ENCODE data around the gene NEGR1. TPM values are rescaled to one million over a fixed set of nuclear protein-coding genes. Genes with fewer than 3 reads are reported as not detected.

NEGR1 gene
- total and polyA plus RNA-seq, 9 of the 15 experiments (the other 6 are each of a cell fraction or from before 2014, with no cell fraction given): not detected

DNA sequence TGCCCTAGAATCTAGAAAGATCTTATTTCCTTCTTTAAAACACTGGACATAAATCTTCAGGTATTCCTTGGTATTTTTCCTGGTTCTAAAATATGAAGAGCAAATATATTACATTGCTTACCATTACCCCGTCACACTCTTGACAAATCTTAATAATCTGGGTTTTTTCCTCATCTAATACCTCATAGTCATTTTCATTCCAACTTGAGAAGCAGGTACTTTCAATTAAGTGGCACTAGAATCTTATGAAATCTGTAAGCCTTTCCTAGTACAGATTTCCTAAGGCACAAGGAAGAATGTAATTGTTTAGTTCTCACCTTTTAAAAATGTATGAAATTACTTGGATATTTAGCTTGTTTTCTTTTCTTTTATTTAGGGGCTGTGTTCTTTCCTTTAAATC lies 720.0 kb downstream of the NEGR1 start (continued):
- TF ChIP-seq POLR2AphosphoS5 (IDR thresholded peaks at IDR 0.05; ENCODE audit: control insufficient read depth, insufficient read depth, low read depth, low read length) (no peak), ZNF263 (CRISPR knock-in tag; IDR thresholded peaks at IDR 0.05; ENCODE audit: borderline replicate concordance) (no peak), KLF16 (IDR thresholded peaks at IDR 0.05) (no peak), NFE2L1 (tag; IDR thresholded peaks at IDR 0.05; ENCODE audit: borderline replicate concordance, low read depth) (no peak)
- TF ChIP-seq, protein P1, sequence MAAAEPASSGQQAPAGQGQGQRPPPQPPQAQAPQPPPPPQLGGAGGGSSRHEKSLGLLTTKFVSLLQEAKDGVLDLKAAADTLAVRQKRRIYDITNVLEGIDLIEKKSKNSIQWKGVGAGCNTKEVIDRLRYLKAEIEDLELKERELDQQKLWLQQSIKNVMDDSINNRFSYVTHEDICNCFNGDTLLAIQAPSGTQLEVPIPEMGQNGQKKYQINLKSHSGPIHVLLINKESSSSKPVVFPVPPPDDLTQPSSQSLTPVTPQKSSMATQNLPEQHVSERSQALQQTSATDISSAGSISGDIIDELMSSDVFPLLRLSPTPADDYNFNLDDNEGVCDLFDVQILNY (CRISPR knock-in tag; IDR thresholded peaks at IDR 0.05): no peak
- TF ChIP-seq, protein P2, sequence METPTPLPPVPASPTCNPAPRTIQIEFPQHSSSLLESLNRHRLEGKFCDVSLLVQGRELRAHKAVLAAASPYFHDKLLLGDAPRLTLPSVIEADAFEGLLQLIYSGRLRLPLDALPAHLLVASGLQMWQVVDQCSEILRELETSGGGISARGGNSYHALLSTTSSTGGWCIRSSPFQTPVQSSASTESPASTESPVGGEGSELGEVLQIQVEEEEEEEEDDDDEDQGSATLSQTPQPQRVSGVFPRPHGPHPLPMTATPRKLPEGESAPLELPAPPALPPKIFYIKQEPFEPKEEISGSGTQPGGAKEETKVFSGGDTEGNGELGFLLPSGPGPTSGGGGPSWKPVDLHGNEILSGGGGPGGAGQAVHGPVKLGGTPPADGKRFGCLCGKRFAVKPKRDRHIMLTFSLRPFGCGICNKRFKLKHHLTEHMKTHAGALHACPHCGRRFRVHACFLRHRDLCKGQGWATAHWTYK (CRISPR knock-in tag; IDR thresholded peaks at IDR 0.05): no peak

DNA sequence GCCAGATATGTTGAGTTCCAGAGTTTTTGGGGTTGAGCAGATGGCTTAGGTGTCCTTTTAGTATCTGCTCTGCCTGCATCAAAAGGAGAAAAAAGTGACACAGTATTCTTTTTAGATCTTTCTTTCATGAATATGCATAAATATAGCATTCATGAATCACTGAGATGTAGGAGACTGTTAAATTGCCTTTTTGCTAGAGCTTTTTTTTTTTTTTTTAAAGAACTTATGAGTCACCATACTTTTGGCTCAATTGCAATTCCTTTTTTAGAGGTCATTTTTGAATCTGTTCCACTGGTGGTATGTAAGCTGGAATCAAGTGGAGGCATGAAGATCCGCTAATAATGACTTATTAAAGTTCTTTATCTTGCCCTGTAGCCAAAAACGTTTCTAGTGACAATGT lies 720.6 kb downstream of the NEGR1 start:
- DNase-seq (ENCODE audit: extremely low read depth in 1 of 4, low spot score in 3 of 4) (no peak), ATAC-seq (no peak), FAIRE-seq (no peak)
- in situ Hi-C loops (cut with MboI): no loop called here
- 0% methylated on average over 2 of the region's 2 CpGs for WGBS (ENCODE audit: insufficient coverage, low coverage, missing lambda C conversion rate)
- no peaks in the 10 kb centered on the region for H3K4me1 ChIP-seq (replicated peaks in 1 of 2; ENCODE audit: control insufficient read depth in 2 of 2, insufficient read depth in 2 of 2, low read length in 2 of 2)
- no peaks in the 10 kb centered on the region for H3K27me3 ChIP-seq (ENCODE audit: control insufficient read depth in 2 of 2, insufficient read depth in 2 of 2, low read length in 2 of 2)
- BruUV-seq (replicated peaks): no TSS peak
- no peaks in the 10 kb centered on the region for H3K79me2 ChIP-seq (ENCODE audit: control insufficient read depth, insufficient read depth, low read length)
- intact Hi-C loops (cut with micrococcal nuclease): no loop called here
- no peaks in the 10 kb centered on the region for H4K20me1 ChIP-seq (replicated peaks; ENCODE audit: control insufficient read depth, insufficient read depth, low read length)
- no peaks in the 10 kb centered on the region for H3K36me3 ChIP-seq (ENCODE audit: control insufficient read depth, insufficient read depth, low read length)
- H3K9me1 ChIP-seq (ENCODE audit: control insufficient read depth, insufficient read depth, low read length): no peaks in the 10 kb centered on the region
- no peak overlapping the region for H3K27ac ChIP-seq (ENCODE audit: extremely low read depth, low read depth, low read length)
- CTCF ChIA-PET (ENCODE audit: low intra/inter-chr PET ratio): no interaction called here
- H3K9me3 ChIP-seq (replicated peaks; ENCODE audit: control insufficient read depth, insufficient read depth, low read depth, low read length): no peaks in the 10 kb centered on the region
- no peak overlapping the region for H3K9ac ChIP-seq (ENCODE audit: insufficient read depth in 1 of 2, low read depth in 2 of 2, low read length in 2 of 2)
- no peak overlapping the region for H3K4me3 ChIP-seq
- POLR2A ChIA-PET: no interaction called here
- H2AFZ ChIP-seq (ENCODE audit: low read depth, low read length): no peak overlapping the region
- H3K4me2 ChIP-seq (ENCODE audit: insufficient read depth, low read length): no peak overlapping the region
- TF ChIP-seq U2AF1 (optimal IDR thresholded peaks at IDR 0.05; ENCODE audit: low read depth, low read length): no peak
- TF ChIP-seq, protein P3, sequence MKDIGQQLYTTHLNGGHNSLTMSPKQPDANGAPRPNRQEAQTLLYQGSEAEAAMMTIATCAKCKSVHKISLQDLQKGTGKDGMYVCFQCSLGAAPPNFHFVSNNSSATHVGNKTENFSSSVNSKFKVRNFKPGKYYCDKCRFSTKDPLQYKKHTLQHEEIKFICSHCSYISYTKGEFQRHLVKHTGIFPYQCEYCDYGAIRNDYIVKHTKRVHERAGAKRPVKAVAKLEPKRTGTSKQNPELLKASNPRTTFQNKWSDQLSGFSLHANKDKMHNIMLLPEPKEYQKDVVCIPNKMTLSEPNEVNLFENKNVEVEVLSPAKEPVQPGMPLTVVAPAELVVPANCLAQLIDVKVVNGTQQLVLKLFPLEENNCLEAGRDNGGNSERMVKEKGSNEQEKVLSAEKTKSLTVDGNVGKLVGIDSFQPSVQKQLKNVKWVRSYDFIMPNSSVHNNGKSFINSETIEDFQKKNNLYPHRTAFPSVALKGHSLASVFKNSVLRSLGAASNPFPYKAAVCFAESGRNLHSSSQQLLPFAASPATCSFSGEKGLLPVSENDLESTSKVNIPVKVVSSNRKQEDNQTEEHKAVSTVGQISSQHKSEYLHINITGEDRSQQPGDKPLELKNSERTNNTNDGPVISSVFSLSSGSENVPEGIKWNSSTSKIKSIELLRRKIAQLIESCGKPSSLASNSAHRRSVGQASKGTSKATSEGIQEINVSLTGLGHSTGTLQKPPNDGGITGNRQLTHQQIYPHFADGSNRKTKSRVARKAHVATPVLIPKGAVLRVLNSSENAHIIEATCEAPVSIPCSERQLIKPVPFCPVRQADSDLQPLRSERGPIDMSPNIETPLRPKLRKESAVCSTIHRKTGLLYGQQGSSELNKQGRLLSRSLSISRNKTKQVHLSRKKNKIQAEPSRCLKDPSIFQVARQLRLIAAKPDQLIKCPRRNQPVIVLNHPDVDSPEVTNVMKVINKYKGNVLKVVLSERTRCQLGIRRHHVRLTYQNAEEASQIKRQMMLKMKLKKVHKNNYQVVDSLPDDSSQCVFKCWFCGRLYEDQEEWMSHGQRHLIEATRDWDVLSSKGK (CRISPR knock-in tag; IDR thresholded peaks at IDR 0.05): no peak
- no peak for TF ChIP-seq RCOR1 (IDR thresholded peaks at IDR 0.05; ENCODE audit: borderline replicate concordance in 1 of 2, low read depth in 2 of 2, low read length in 2 of 2)
- TF ChIP-seq MTF1 (CRISPR knock-in tag; IDR thresholded peaks at IDR 0.05; ENCODE audit: borderline replicate concordance): no peak
- TF ChIP-seq FOXA1 (IDR thresholded peaks at IDR 0.05; ENCODE audit: borderline replicate concordance): no peak
- TF ChIP-seq, protein P4, sequence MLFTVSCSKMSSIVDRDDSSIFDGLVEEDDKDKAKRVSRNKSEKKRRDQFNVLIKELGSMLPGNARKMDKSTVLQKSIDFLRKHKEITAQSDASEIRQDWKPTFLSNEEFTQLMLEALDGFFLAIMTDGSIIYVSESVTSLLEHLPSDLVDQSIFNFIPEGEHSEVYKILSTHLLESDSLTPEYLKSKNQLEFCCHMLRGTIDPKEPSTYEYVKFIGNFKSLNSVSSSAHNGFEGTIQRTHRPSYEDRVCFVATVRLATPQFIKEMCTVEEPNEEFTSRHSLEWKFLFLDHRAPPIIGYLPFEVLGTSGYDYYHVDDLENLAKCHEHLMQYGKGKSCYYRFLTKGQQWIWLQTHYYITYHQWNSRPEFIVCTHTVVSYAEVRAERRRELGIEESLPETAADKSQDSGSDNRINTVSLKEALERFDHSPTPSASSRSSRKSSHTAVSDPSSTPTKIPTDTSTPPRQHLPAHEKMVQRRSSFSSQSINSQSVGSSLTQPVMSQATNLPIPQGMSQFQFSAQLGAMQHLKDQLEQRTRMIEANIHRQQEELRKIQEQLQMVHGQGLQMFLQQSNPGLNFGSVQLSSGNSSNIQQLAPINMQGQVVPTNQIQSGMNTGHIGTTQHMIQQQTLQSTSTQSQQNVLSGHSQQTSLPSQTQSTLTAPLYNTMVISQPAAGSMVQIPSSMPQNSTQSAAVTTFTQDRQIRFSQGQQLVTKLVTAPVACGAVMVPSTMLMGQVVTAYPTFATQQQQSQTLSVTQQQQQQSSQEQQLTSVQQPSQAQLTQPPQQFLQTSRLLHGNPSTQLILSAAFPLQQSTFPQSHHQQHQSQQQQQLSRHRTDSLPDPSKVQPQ (CRISPR knock-in tag; IDR thresholded peaks at IDR 0.05; ENCODE audit: borderline replicate concordance): no peak
- TF ChIP-seq ELF2 (CRISPR knock-in tag; IDR thresholded peaks at IDR 0.05): no peak
